Stimulated activated CD8-positive, alpha-beta memory T cell treated with anti-CD3 and anti-CD28 coated beads, Interleukin-2, amount 100 ng/mL, for 1 hour (primary cell): ENCODE measurements around the gene NKG7.

Experiments
- DNase-seq, 2 donors: peaks; one replicate each; pipeline ENCODE4 v3.0.0-alpha.2; 2020; ENCODE audit warnings: low read depth in 2 of 2

The NKG7 gene

GRCh38 chr19:51391073-51391611 is 18.7 kb upstream of the NKG7 start:
- no peak for DNase-seq

GRCh38 chr19:51389143-51389542 is 16.7 kb upstream of the NKG7 start:
- DNase-seq, result no peak

- DNase-seq, result no peak
These were observed 15.5 kb upstream of the NKG7 start, which contains the start of gene LIM2 for GRCh38 chr19:51387924-51388389. Gene LIM2 (minus strand): TSS chr19:51387974. CDS start chr19:51387443, 531 bp downstream.

- DNase-seq, result no peak
These were observed 14.5 kb upstream of the NKG7 start for GRCh38 chr19:51386882-51387520.

- no peak for DNase-seq
These were observed 9.6 kb upstream of the NKG7 start for GRCh38 chr19:51382004-51382403.

- no peak for DNase-seq
These were observed 7.9 kb upstream of the NKG7 start for GRCh38 chr19:51380379-51380778.

GRCh38 chr19:51377422-51377821 is 5.0 kb upstream of the NKG7 start:
- DNase-seq, result no peak

- no peak for DNase-seq
These were observed 3.2 kb upstream of the NKG7 start for GRCh38 chr19:51375504-51376221.

GRCh38 chr19:51372021-51372648 is 319 bp downstream of the NKG7 start:
- no peak for DNase-seq

GRCh38 chr19:51371186-51371690 is 1.2 kb downstream of the NKG7 start:
- no peak for DNase-seq

GRCh38 chr19:51370230-51370629 is 2.2 kb downstream of the NKG7 start:
- DNase-seq, result no peak

- DNase-seq, result no peak
These were observed 3.8 kb downstream of the NKG7 start, which contains the start of gene CLDND2 for GRCh38 chr19:51368366-51369282. Gene CLDND2 (minus strand): TSS chr19:51369003. CDS start chr19:51368577, 426 bp downstream.

- peak; percentile 95 to 96 for DNase-seq
These were observed 4.7 kb downstream of the NKG7 start for GRCh38 chr19:51367565-51368365.

GRCh38 chr19:51367255-51367564 is 5.2 kb downstream of the NKG7 start:
- no peak for DNase-seq

- peak; percentile 79 to 86 for DNase-seq
These were observed 5.8 kb downstream of the NKG7 start for GRCh38 chr19:51366389-51367254.

GRCh38 chr19:51365965-51366388 is 6.5 kb downstream of the NKG7 start, which contains the start of gene ETFB:
Gene ETFB (minus strand): TSS chr19:51366388. CDS start chr19:51366326, 62 bp downstream.
- DNase-seq, result no peak

- no peak for DNase-seq
These were observed 7.1 kb downstream of the NKG7 start for GRCh38 chr19:51365211-51365964.
